DOHH2 (cell line): Measurements from ENCODE around the gene FAM234A.
"Not testable (repeated sequence)": the region's sequence is repeated elsewhere in the genome, so short reads cannot be mapped to it uniquely, and the experiment has no call there.

Source experiments
- H3F3A ChIP-seq: fragments of 200-600 bp; sonication (generic), shearing (Covaris generic); 2 replicates; pipeline ENCODE4 v1.6.0; 2016; ENCODE audit warnings: antibody characterized with exemption, mild to moderate bottlenecking; ENCODE audit not compliant: control insufficient read depth, insufficient read depth
- H3K27ac ChIP-seq: fragments of 200-600 bp; sonication (generic); 2 replicates; pipeline ENCODE4 v1.5.1; 2014; ENCODE audit warnings: low read depth, mild to moderate bottlenecking, low read length, moderate library complexity
- H3K27me3 ChIP-seq: fragments of 200-600 bp; sonication (generic); 2 replicates; pipeline ENCODE4 v1.6.1; 2014; ENCODE audit warnings: mild to moderate bottlenecking, low read length, mixed read lengths; ENCODE audit not compliant: control insufficient read depth
- H3K36me3 ChIP-seq: fragments of 200-600 bp; sonication (generic); 2 replicates; pipeline ENCODE4 v1.6.1; 2014; ENCODE audit warnings: mild to moderate bottlenecking, low read length, moderate library complexity, mixed read lengths; ENCODE audit not compliant: control insufficient read depth
- H3K4me1 ChIP-seq: fragments of 200-600 bp; sonication (generic); 2 replicates; pipeline ENCODE4 v1.6.1; 2014; ENCODE audit warnings: mild to moderate bottlenecking, low read length, mixed read lengths; ENCODE audit not compliant: control insufficient read depth
- H3K4me2 ChIP-seq: fragments of 200-600 bp; sonication (generic); 2 replicates; pipeline ENCODE4 v1.6.0; 2014; ENCODE audit warnings: mild to moderate bottlenecking, low read length, moderate library complexity
- H3K4me3 ChIP-seq: fragments of 200-600 bp; sonication (generic); 2 replicates; pipeline ENCODE4 v1.5.1; 2014; ENCODE audit warnings: mild to moderate bottlenecking, low read length, mixed read lengths
- H3K79me2 ChIP-seq: fragments of 200-600 bp; sonication (generic); 2 replicates; pipeline ENCODE4 v1.6.1; 2014; ENCODE audit warnings: mild to moderate bottlenecking, low read length, mixed read lengths; ENCODE audit not compliant: control insufficient read depth
- H3K9me2 ChIP-seq: fragments of 200-600 bp; sonication (generic); replicated peaks from 2 replicates; pipeline ENCODE4 v1.6.1; 2014; ENCODE audit warnings: mild to moderate bottlenecking, low read length, mixed read lengths; ENCODE audit not compliant: control insufficient read depth
- H3K9me3 ChIP-seq: fragments of 200-600 bp; sonication (generic); 2 replicates; pipeline ENCODE4 v1.6.1; 2014; ENCODE audit warnings: antibody characterized with exemption, low read length, mixed read lengths; ENCODE audit not compliant: control insufficient read depth, insufficient read depth
- H4K20me1 ChIP-seq: fragments of 200-600 bp; sonication (generic); 2 replicates; pipeline ENCODE4 v1.6.0; 2014; ENCODE audit warnings: low read depth, mild to moderate bottlenecking, antibody characterized with exemption, low read length, moderate library complexity; ENCODE audit not compliant: control insufficient read depth, insufficient read depth
- CTCF ChIP-seq: fragments of 200-600 bp; sonication (generic); IDR thresholded peaks from one replicate; pipeline ENCODE4 v1.5.1; 2014; ENCODE audit warnings: antibody characterized with exemption, mild to moderate bottlenecking, low read depth, low read length; ENCODE audit not compliant: poor library complexity, severe bottlenecking
- EZH2phosphoT487 ChIP-seq: fragments of 200-600 bp; sonication (generic); IDR thresholded peaks from 2 replicates; pipeline ENCODE4 v1.6.1; 2017; ENCODE audit warnings: borderline replicate concordance, mild to moderate bottlenecking, antibody characterized with exemption, low read length, moderate library complexity, mixed read lengths

Gene FAM234A

GRCh38 chr16:203246-203645 is 31.4 kb upstream of the FAM234A start:
- Histone ChIP-seq H3K4me2 (no peak overlapping the region), H3F3A (no peaks in the 10 kb centered on the region), H3K4me3 (no peak overlapping the region), H3K9me2 (no peaks in the 10 kb centered on the region), H3K9me3 (no peaks in the 10 kb centered on the region), H3K36me3 (peaks cover 71% of the 10 kb centered on the region), H4K20me1 (no peaks in the 10 kb centered on the region), H3K4me1 (no peaks in the 10 kb centered on the region), H3K27me3 (no peaks in the 10 kb centered on the region), H3K27ac (no peak overlapping the region), H3K79me2 (0 out of 2 replicates have a peak, but pooled peaks cover 2% of the 10 kb centered on the region)
- TF ChIP-seq EZH2phosphoT487 (no peak), CTCF (no peak)

DNA sequence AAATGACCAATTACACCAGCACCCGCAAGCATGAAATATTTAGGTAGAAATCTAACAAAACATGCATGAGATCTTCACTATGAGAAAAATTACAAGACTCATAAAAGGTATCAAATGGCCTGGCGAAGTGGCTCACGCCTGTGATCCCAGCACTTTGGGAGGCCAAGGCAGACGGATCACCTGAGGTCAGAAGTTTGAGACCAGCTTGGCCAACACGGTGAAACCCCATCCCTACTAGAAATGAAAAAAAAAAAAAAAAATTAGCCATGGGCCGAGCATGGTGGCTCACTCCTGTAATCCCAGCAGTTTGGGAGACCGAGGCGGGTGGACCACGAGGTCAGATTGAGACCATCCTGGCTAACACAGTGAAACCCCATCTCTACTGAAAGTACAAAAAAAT is 30.6 kb upstream of the FAM234A start:
- H3K4me1 ChIP-seq, H4K20me1 ChIP-seq: not testable (repeated sequence)

DNA sequence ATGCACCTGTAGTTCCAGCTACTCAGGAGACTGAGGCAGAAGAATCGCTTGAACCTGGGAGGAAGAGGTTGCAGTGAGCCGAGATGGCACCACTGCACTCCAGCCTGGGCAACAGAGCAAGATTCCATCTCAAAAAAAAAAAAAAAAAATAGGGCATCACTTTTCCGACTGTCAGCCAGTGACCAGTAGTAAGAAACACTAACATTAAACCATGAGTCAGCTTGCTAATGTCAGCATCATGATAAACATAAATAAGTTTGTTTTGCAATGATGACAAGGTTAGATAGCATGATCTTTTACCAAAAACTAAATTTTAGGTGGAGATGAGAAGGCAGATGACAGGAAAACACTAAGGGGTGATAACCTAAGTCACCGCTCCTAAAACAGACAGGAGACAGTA is 25.3 kb upstream of the FAM234A start:
- H3K79me2 ChIP-seq = peaks cover 43% of the 10 kb centered on the region
- H3K4me3 ChIP-seq, H3K9me2 ChIP-seq, H3K27me3 ChIP-seq, H4K20me1 ChIP-seq, H3K4me1 ChIP-seq, H3K9me3 ChIP-seq, H3F3A ChIP-seq, H3K27ac ChIP-seq, H3K4me2 ChIP-seq: not testable (repeated sequence)
- peaks cover 87% of the 10 kb centered on the region for H3K36me3 ChIP-seq

More for the DNA sequence above, 30.6 kb upstream of the FAM234A start:
- not testable (repeated sequence) for H3F3A ChIP-seq, H3K79me2 ChIP-seq, H3K27me3 ChIP-seq, H3K9me3 ChIP-seq, H3K4me3 ChIP-seq, H3K27ac ChIP-seq, H3K9me2 ChIP-seq, H3K4me2 ChIP-seq
- H3K36me3 ChIP-seq = peaks cover 71% of the 10 kb centered on the region

DNA sequence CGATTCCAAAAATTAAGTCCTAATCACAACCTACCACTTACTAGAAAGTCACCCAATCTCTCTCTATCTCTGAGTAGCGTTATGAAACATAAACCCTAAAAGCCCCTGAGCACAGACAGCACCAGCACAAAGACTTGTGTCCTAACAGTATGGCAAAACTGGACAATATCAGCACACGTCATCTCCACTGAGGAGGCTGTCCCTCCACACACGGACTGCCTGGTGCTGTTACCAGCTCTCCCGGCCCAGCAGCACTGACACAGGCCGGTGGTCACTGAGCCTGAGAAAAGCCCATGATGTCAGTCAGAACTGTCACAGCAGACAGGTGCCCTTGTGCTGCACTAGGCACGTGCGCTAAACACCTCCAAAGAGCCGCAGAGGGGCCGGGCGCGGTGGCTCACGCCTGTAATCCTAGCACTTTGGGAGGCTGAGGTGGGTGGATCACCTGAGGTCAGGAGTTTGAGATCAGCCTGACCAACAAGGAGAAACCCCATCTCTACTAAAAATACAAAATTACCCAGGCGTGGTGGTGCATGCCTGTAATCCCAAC is 22.9 kb upstream of the FAM234A start:
- not testable (repeated sequence) for H3K27ac ChIP-seq
- peaks cover 65% of the 10 kb centered on the region for H3K79me2 ChIP-seq

DNA sequence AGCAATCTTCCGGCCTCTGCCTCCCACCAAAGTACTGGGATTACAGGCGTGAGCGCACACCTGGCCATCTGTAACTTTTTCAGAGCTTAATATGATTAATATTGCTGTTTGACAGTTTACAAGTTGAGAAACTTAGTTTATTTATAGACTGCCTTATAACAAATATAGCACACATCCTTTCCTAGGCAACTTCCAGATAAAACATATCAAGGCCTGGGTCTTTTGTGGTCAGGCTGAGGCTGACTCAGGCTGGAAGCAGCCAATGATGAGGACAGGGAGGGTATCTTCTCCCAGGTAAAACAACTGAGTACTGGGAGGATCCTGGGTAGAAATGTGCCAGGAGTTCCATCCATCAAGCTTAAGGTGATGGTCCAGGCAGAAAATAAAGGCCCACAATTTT is 21.6 kb upstream of the FAM234A start:
- TF ChIP-seq EZH2phosphoT487 (no peak), CTCF (no peak)
- Histone ChIP-seq H3K9me3 (no peaks in the 10 kb centered on the region), H3K4me1 (no peaks in the 10 kb centered on the region), H3K27me3 (no peaks in the 10 kb centered on the region), H3K36me3 (peaks cover 85% of the 10 kb centered on the region), H3K4me3 (no peak overlapping the region), H3K27ac (no peak overlapping the region), H3K79me2 (peaks cover 73% of the 10 kb centered on the region), H3F3A (0 out of 2 replicates have a peak, but pooled peaks cover 2% of the 10 kb centered on the region), H3K9me2 (no peaks in the 10 kb centered on the region), H3K4me2 (no peak overlapping the region), H4K20me1 (0 out of 2 replicates have a peak, but pooled peaks cover 3% of the 10 kb centered on the region)

More for the DNA sequence above, 22.9 kb upstream of the FAM234A start:
- not testable (repeated sequence) for H3K4me3 ChIP-seq, H3K9me2 ChIP-seq, H4K20me1 ChIP-seq, H3K4me1 ChIP-seq, H3K9me3 ChIP-seq, H3K27me3 ChIP-seq, H3F3A ChIP-seq, H3K4me2 ChIP-seq
- peaks cover 86% of the 10 kb centered on the region for H3K36me3 ChIP-seq
